ENCODE measurements around the gene CYP3A5. TPM values are rescaled to one million over a fixed set of nuclear protein-coding genes. Genes with fewer than 3 reads are reported as not detected.

Gene CYP3A5
- total RNA-seq, 1 experiment from 2014 or later, result not detected

DNA sequence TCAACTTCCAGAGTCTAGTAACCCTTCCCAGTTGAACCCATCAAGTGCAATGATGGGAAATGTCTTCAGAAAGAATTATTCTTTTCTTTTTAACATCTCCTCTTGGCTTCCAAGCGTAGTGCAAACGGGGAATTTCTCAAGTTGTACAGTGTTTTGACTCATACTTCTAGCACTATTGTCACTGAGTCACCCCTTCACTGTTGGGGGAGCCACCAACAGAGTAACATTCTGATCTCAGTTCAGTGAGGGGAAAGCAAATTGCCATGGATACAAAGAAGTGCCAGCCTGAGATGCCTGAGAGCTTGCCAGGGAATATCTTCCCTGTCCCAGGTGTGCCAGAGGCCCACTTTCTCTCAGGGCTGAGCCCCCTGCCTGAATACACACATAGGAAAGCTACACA lies 31.0 kb downstream of the CYP3A5 start:
- Histone ChIP-seq H4K20me1 (ENCODE audit: control insufficient read depth, insufficient read depth, insufficient read length) (no peaks in the 10 kb centered on the region), H2AFZ (ENCODE audit: low read length) (no peak overlapping the region), H2BK5ac (ENCODE audit: insufficient read length, low read length) (no peak overlapping the region), H2AK5ac (ENCODE audit: insufficient read length, low read length) (no peak overlapping the region), H3K9ac (ENCODE audit: extremely low read depth, insufficient read length, low read length) (no peak overlapping the region), H2BK15ac (ENCODE audit: low read depth, low read length) (no peak overlapping the region), H3K27ac (ENCODE audit: insufficient read length, low read depth, low read length) (no peak overlapping the region), H3K23me2 (ENCODE audit: insufficient read length, low read depth, low read length, poor library complexity, severe bottlenecking) (no peaks in the 10 kb centered on the region), H3K56ac (ENCODE audit: insufficient read length, low read depth, low read length) (no peak overlapping the region), H2BK12ac (ENCODE audit: insufficient read length, low read depth, low read length) (no peak overlapping the region), H4K91ac (ENCODE audit: insufficient read length, low read depth, low read length) (no peak overlapping the region), H2BK120ac (ENCODE audit: low read depth, low read length, poor library complexity, severe bottlenecking) (no peak overlapping the region), H2BK20ac (ENCODE audit: low read depth, low read length, poor library complexity, severe bottlenecking) (no peak overlapping the region), H3K9me3 (ENCODE audit: control insufficient read depth, low read depth, low read length) (no peaks in the 10 kb centered on the region), H3K4ac (ENCODE audit: low read depth, low read length) (no peak overlapping the region), H3K18ac (ENCODE audit: insufficient read length, low read depth, low read length) (no peak overlapping the region), H3K23ac (ENCODE audit: insufficient read length, low read depth, low read length) (no peak overlapping the region), H3T11ph (ENCODE audit: low read length) (no peak overlapping the region), H3K14ac (ENCODE audit: insufficient read depth, low read length) (no peak overlapping the region), H3K4me2 (ENCODE audit: insufficient read depth, insufficient read length, low read length) (no peak overlapping the region), H4K8ac (replicated peaks; ENCODE audit: insufficient read length, low read depth, low read length) (no peak overlapping the region), H3K79me2 (ENCODE audit: insufficient read depth, low read length) (no peaks in the 10 kb centered on the region), H3K79me1 (ENCODE audit: insufficient read depth, low read depth, low read length, poor library complexity, severe bottlenecking) (no peaks in the 10 kb centered on the region), H3K27me3 (ENCODE audit: insufficient read depth, low read length) (no peaks in the 10 kb centered on the region), H4K5ac (ENCODE audit: insufficient read length, low read depth, low read length) (no peak overlapping the region), H3K4me1 (ENCODE audit: insufficient read depth, low read length) (no peaks in the 10 kb centered on the region)
- peaks cover 3 to 9% of the 10 kb centered on the region in 2 experiments; a peak in 3 of 5 replicates for H3K9me3 Mint-ChIP-seq
- H3K36me3 Mint-ChIP-seq (ENCODE audit: insufficient read depth in 1 of 3, low read depth in 3 of 3), result peaks cover 9 to 15% (median 13%) of the 10 kb centered on the region in 3 experiments
- no peak overlapping the region for H3K4me3 Mint-ChIP-seq
- no peaks in the 10 kb centered on the region for H3K27me3 Mint-ChIP-seq (ENCODE audit: low read depth)
- TF ChIP-seq, protein P1, sequence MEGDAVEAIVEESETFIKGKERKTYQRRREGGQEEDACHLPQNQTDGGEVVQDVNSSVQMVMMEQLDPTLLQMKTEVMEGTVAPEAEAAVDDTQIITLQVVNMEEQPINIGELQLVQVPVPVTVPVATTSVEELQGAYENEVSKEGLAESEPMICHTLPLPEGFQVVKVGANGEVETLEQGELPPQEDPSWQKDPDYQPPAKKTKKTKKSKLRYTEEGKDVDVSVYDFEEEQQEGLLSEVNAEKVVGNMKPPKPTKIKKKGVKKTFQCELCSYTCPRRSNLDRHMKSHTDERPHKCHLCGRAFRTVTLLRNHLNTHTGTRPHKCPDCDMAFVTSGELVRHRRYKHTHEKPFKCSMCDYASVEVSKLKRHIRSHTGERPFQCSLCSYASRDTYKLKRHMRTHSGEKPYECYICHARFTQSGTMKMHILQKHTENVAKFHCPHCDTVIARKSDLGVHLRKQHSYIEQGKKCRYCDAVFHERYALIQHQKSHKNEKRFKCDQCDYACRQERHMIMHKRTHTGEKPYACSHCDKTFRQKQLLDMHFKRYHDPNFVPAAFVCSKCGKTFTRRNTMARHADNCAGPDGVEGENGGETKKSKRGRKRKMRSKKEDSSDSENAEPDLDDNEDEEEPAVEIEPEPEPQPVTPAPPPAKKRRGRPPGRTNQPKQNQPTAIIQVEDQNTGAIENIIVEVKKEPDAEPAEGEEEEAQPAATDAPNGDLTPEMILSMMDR (conservative IDR thresholded peaks at IDR 0.05), result no peak
- no peak overlapping the region for H3K27ac Mint-ChIP-seq
- H3K4me1 Mint-ChIP-seq, result no peaks in the 10 kb centered on the region
- DNase-seq, result no peak
- no CpG with 5 or more reads among the region's 2 CpGs for WGBS (ENCODE audit: extremely low coverage, insufficient read length, low lambda C conversion rate)
